22Rv1 (cell line): ENCODE data around the gene IGLL5.

ENCODE experiments used
- ZFX ChIP-seq: fragments of 450-650 bp; IDR thresholded peaks from 2 replicates; pipeline ENCODE4 v1.6.1; 2017; ENCODE audit warnings: antibody characterized with exemption, borderline replicate concordance
- TF ChIP-seq, protein P1 (sequence below): fragments of 450-650 bp; IDR thresholded peaks from 2 replicates; pipeline ENCODE4 v1.5.1; 2017; ENCODE audit warnings: mild to moderate bottlenecking

GRCh38 chr22:22848364-22848866 lies 39.2 kb upstream of the IGLL5 start:
- TF ChIP-seq, protein P1, sequence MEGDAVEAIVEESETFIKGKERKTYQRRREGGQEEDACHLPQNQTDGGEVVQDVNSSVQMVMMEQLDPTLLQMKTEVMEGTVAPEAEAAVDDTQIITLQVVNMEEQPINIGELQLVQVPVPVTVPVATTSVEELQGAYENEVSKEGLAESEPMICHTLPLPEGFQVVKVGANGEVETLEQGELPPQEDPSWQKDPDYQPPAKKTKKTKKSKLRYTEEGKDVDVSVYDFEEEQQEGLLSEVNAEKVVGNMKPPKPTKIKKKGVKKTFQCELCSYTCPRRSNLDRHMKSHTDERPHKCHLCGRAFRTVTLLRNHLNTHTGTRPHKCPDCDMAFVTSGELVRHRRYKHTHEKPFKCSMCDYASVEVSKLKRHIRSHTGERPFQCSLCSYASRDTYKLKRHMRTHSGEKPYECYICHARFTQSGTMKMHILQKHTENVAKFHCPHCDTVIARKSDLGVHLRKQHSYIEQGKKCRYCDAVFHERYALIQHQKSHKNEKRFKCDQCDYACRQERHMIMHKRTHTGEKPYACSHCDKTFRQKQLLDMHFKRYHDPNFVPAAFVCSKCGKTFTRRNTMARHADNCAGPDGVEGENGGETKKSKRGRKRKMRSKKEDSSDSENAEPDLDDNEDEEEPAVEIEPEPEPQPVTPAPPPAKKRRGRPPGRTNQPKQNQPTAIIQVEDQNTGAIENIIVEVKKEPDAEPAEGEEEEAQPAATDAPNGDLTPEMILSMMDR = peak; percentile 97
- no peak for TF ChIP-seq ZFX
